Measurements from ENCODE around the gene ARHGAP26.

GRCh38 chr5:142810743-142811290, 40.6 kb downstream of the ARHGAP26 start:
- TF ChIP-seq CTCF (IDR thresholded peaks at IDR 0.05) (no peak), POLR2A (IDR thresholded peaks at IDR 0.05) (no peak)
